SU-DHL-6 (cell line): ENCODE data around the gene TOMM7.

ENCODE experiments used
- EZH2phosphoT487 ChIP-seq: fragments of 200-600 bp; sonication (generic), shearing (Covaris generic); conservative IDR thresholded peaks from 2 replicates; pipeline ENCODE4 v1.6.1; 2018; ENCODE audit warnings: mild to moderate bottlenecking, antibody characterized with exemption, low read length, moderate library complexity, mixed read lengths
- TF ChIP-seq, protein P1 (sequence below): fragments of 200-600 bp; sonication (generic); IDR thresholded peaks from one replicate; pipeline ENCODE4 v1.5.1; 2017; ENCODE audit warnings: antibody characterized with exemption, mild to moderate bottlenecking, low read length, moderate library complexity; ENCODE audit not compliant: insufficient read depth, poor library complexity, severe bottlenecking

- TF ChIP-seq, protein P1, sequence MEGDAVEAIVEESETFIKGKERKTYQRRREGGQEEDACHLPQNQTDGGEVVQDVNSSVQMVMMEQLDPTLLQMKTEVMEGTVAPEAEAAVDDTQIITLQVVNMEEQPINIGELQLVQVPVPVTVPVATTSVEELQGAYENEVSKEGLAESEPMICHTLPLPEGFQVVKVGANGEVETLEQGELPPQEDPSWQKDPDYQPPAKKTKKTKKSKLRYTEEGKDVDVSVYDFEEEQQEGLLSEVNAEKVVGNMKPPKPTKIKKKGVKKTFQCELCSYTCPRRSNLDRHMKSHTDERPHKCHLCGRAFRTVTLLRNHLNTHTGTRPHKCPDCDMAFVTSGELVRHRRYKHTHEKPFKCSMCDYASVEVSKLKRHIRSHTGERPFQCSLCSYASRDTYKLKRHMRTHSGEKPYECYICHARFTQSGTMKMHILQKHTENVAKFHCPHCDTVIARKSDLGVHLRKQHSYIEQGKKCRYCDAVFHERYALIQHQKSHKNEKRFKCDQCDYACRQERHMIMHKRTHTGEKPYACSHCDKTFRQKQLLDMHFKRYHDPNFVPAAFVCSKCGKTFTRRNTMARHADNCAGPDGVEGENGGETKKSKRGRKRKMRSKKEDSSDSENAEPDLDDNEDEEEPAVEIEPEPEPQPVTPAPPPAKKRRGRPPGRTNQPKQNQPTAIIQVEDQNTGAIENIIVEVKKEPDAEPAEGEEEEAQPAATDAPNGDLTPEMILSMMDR = no peak
- no peak for TF ChIP-seq EZH2phosphoT487
These were observed 9.8 kb upstream of the TOMM7 start for GRCh38 chr7:22832401-22832800.
